Neural cell (in vitro differentiated cells): ENCODE results near the gene COL23A1. TPM values are rescaled to one million over a fixed set of nuclear protein-coding genes. Genes with fewer than 3 reads are reported as not detected.

Experiments
- H2AFZ ChIP-seq: fragments of 200-600, 300-800 bp; sonication (generic), shearing (Covaris generic); 2 replicates; pipeline ENCODE4 v1.6.0; 2014; ENCODE audit warnings: low read depth, mild to moderate bottlenecking, antibody characterized with exemption, low read length, moderate library complexity
- H3F3A ChIP-seq: fragments of 200-600 bp; shearing (Covaris generic); 2 replicates; pipeline ENCODE4 v1.6.1; 2016; ENCODE audit warnings: mild to moderate bottlenecking, moderate library complexity, mixed read lengths, antibody characterized with exemption, low read length; ENCODE audit not compliant: insufficient read depth, poor library complexity, severe bottlenecking
- H3K27ac ChIP-seq: fragments of 200-600, 300-800 bp; sonication (generic), shearing (Covaris generic); 2 replicates; pipeline ENCODE4 v1.5.1; 2014; ENCODE audit warnings: mild to moderate bottlenecking, low read length, moderate library complexity
- H3K27me3 ChIP-seq: fragments of 300-800, 200-600 bp; sonication (generic), shearing (Covaris generic); 2 replicates; pipeline ENCODE4 v1.6.0; 2014; ENCODE audit warnings: mild to moderate bottlenecking, low read depth, low read length, moderate library complexity; ENCODE audit not compliant: insufficient read depth
- H3K36me3 ChIP-seq: fragments of 300-800, 200-600 bp; sonication (generic), shearing (Covaris generic); 2 replicates; pipeline ENCODE4 v1.5.1; 2014; ENCODE audit warnings: mild to moderate bottlenecking, antibody characterized with exemption, low read length, moderate library complexity; ENCODE audit not compliant: insufficient read depth
- H3K4me2 ChIP-seq: fragments of 300-800, 200-600 bp; sonication (generic), shearing (Covaris generic); 2 replicates; pipeline ENCODE4 v1.6.0; 2014; ENCODE audit warnings: mild to moderate bottlenecking, low read length
- H3K4me3 ChIP-seq: fragments of 300-800, 200-600 bp; sonication (generic), shearing (Covaris generic); 2 replicates; pipeline ENCODE4 v1.5.1; 2014; ENCODE audit warnings: mild to moderate bottlenecking, low read length, moderate library complexity
- H3K79me2 ChIP-seq: fragments of 200-600 bp; shearing (Covaris generic); replicated peaks from 2 replicates; pipeline ENCODE4 v1.6.0; 2014; ENCODE audit warnings: mild to moderate bottlenecking, low read length, moderate library complexity; ENCODE audit not compliant: insufficient read depth
- H3K9ac ChIP-seq: fragments of 300-800, 200-600 bp; sonication (generic), shearing (Covaris generic); 2 replicates; pipeline ENCODE4 v1.6.1; 2016; ENCODE audit warnings: mild to moderate bottlenecking, low read length, mixed read lengths
- H3K9me2 ChIP-seq: fragments of 200-600 bp; shearing (Covaris generic); 2 replicates; pipeline ENCODE4 v1.6.1; 2016; ENCODE audit warnings: mild to moderate bottlenecking, low read length, mixed read lengths; ENCODE audit not compliant: insufficient read depth
- H3K9me3 ChIP-seq: fragments of 200-600, 300-800 bp; sonication (generic), shearing (Covaris generic); 2 replicates; pipeline ENCODE4 v1.6.1; 2016; ENCODE audit warnings: mild to moderate bottlenecking, mixed run types, low read length, moderate library complexity, mixed read lengths
- H4K20me1 ChIP-seq: fragments of 200-600 bp; shearing (Covaris generic); 2 replicates; pipeline ENCODE4 v1.6.1; 2016; ENCODE audit warnings: mild to moderate bottlenecking, mixed run types; ENCODE audit not compliant: insufficient read depth
- CTCF ChIP-seq: fragments of 450-650 bp; IDR thresholded peaks from 2 replicates; pipeline ENCODE4 v1.5.1; 2014; ENCODE audit warnings: antibody characterized with exemption, mild to moderate bottlenecking, moderate library complexity; ENCODE audit not compliant: poor library complexity, severe bottlenecking
- EP300 ChIP-seq: fragments of 450-650 bp; conservative IDR thresholded peaks from 2 replicates; pipeline ENCODE4 v1.6.1; 2014; ENCODE audit warnings: antibody characterized with exemption, mild to moderate bottlenecking, moderate library complexity; ENCODE audit not compliant: poor library complexity, severe bottlenecking
- EZH2 ChIP-seq: fragments of 200-600, 300-800 bp; shearing (Covaris generic), sonication (generic); IDR thresholded peaks from 2 replicates; pipeline ENCODE4 v1.6.1; 2014; ENCODE audit warnings: antibody characterized with exemption, low read length, borderline replicate concordance, mild to moderate bottlenecking; ENCODE audit not compliant: insufficient read depth, poor library complexity, severe bottlenecking
- MXI1 ChIP-seq: fragments of 450-650 bp; conservative IDR thresholded peaks from 2 replicates; pipeline ENCODE4 v1.6.1; 2014; ENCODE audit warnings: antibody characterized with exemption, mild to moderate bottlenecking; ENCODE audit not compliant: poor library complexity, severe bottlenecking
- POLR2AphosphoS5 ChIP-seq: IDR thresholded peaks from 2 replicates; pipeline ENCODE4 v1.6.1; 2012
- RAD21 ChIP-seq: fragments of 450-650 bp; conservative IDR thresholded peaks from 2 replicates; pipeline ENCODE4 v1.6.1; 2014; ENCODE audit warnings: antibody characterized with exemption, mild to moderate bottlenecking, moderate library complexity
- REST ChIP-seq: IDR thresholded peaks from 2 replicates; pipeline ENCODE4 v1.6.1; 2012; ENCODE audit warnings: borderline replicate concordance
- SMC3 ChIP-seq: fragments of 450-650 bp; conservative IDR thresholded peaks from 2 replicates; pipeline ENCODE4 v1.6.1; 2014; ENCODE audit warnings: antibody characterized with exemption, mild to moderate bottlenecking, moderate library complexity; ENCODE audit not compliant: poor library complexity
- TAF1 ChIP-seq: IDR thresholded peaks from 2 replicates; pipeline ENCODE4 v1.6.1; 2012; ENCODE audit warnings: low read depth
- polyA plus RNA-seq: library from polyadenylated mRNA; depleted of rRNA; stranded (reverse); fragments of >200 nt; gene quantifications from 2 replicates; pipeline ENCODE4 v1.2.3, GENCODE V29; 2014

The COL23A1 gene
- polyA plus RNA-seq, 1 donor from 2014 or later = not detected

GRCh38 chr5:178288401-178289368 is 301.5 kb downstream of the COL23A1 start:
- H3K4me3 ChIP-seq = no peak overlapping the region
- H3K27me3 ChIP-seq = no peaks in the 10 kb centered on the region
- H2AFZ ChIP-seq = no peak overlapping the region
- no peak overlapping the region for H3K27ac ChIP-seq
- H3K9me3 ChIP-seq = no peaks in the 10 kb centered on the region
- TF ChIP-seq RAD21 = no peak
- no peak for TF ChIP-seq EP300
- TF ChIP-seq MXI1 = no peak
- no peak for TF ChIP-seq TAF1
- TF ChIP-seq CTCF = no peak
- no peak for TF ChIP-seq EZH2
- TF ChIP-seq SMC3 = no peak
- TF ChIP-seq REST = no peak
- no peak for TF ChIP-seq POLR2AphosphoS5
- no peaks in the 10 kb centered on the region for H3F3A ChIP-seq
- H3K79me2 ChIP-seq = no peaks in the 10 kb centered on the region
- H3K4me2 ChIP-seq = no peak overlapping the region
- H4K20me1 ChIP-seq = no peaks in the 10 kb centered on the region
- H3K9me2 ChIP-seq = no peaks in the 10 kb centered on the region
- H3K36me3 ChIP-seq = no peaks in the 10 kb centered on the region
- H3K9ac ChIP-seq = no peak overlapping the region

DNA sequence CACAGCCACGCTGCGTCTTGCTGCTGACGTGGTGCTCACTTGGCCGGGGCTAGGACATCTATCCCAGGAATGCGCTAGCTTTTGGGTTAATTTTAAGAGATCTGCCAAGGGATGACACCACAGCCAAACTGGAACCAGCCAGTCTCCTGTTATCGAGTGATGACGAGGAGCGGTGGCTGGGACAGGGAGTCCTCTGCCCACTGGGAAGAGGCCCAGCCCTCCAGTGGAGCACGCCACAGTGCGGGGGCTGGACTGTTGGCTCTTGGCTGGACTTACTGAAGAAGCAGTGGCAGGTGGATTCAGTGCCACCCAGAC is 302.4 kb downstream of the COL23A1 start:
- Histone ChIP-seq H3K4me2 (no peak overlapping the region), H4K20me1 (no peaks in the 10 kb centered on the region), H3K9ac (no peak overlapping the region), H3K9me3 (no peaks in the 10 kb centered on the region), H3K9me2 (no peaks in the 10 kb centered on the region), H3K27me3 (no peaks in the 10 kb centered on the region), H3K36me3 (no peaks in the 10 kb centered on the region), H3K79me2 (no peaks in the 10 kb centered on the region), H3F3A (no peaks in the 10 kb centered on the region), H3K27ac (no peak overlapping the region), H3K4me3 (no peak overlapping the region), H2AFZ (no peak overlapping the region)
- no peak for TF ChIP-seq REST
- TF ChIP-seq TAF1 = no peak
- no peak for TF ChIP-seq CTCF
- TF ChIP-seq EZH2 = no peak
- TF ChIP-seq SMC3 = no peak
